Skeletal muscle satellite cell (primary cell): ENCODE data around the gene TET1. TPM values are rescaled to one million over a fixed set of nuclear protein-coding genes. Genes with fewer than 3 reads are reported as not detected.
"Not testable (repeated sequence)": the region's sequence is repeated elsewhere in the genome, so short reads cannot be mapped to it uniquely, and the experiment has no call there.

Source experiments
- H3K27me3 ChIP-seq: 2 replicates; pipeline ENCODE4 v1.7.0; 2013; ENCODE audit warnings: low read length; ENCODE audit not compliant: control insufficient read depth, insufficient read depth
- H3K36me3 ChIP-seq: 2 replicates; pipeline ENCODE4 v1.7.0; 2013; ENCODE audit warnings: mild to moderate bottlenecking, control low read depth, low read length; ENCODE audit not compliant: insufficient read depth
- H3K4me1 ChIP-seq: 2 replicates; pipeline ENCODE4 v1.7.0; 2013; ENCODE audit warnings: low read length; ENCODE audit not compliant: control insufficient read depth, insufficient read depth
- H3K4me2 ChIP-seq: 2 replicates; pipeline ENCODE4 v1.7.0; 2013; ENCODE audit warnings: mild to moderate bottlenecking, low read length
- H3K4me3 ChIP-seq: 2 replicates; pipeline ENCODE4 v1.7.0; 2013; ENCODE audit warnings: low read length
- H3K9ac ChIP-seq: 2 replicates; pipeline ENCODE4 v1.7.0; 2013; ENCODE audit warnings: mild to moderate bottlenecking, low read depth, low read length, moderate library complexity
- H3K9me3 ChIP-seq: replicated peaks from 2 replicates; pipeline ENCODE4 v1.7.0; 2013; ENCODE audit warnings: mild to moderate bottlenecking, control low read depth, low read length
- small RNA-seq: library from RNA; depleted of rRNA; stranded (forward); fragments of <200 nt; gene quantifications from one replicate; pipeline ENCODE3, GENCODE V24; 2012

Gene TET1

DNA sequence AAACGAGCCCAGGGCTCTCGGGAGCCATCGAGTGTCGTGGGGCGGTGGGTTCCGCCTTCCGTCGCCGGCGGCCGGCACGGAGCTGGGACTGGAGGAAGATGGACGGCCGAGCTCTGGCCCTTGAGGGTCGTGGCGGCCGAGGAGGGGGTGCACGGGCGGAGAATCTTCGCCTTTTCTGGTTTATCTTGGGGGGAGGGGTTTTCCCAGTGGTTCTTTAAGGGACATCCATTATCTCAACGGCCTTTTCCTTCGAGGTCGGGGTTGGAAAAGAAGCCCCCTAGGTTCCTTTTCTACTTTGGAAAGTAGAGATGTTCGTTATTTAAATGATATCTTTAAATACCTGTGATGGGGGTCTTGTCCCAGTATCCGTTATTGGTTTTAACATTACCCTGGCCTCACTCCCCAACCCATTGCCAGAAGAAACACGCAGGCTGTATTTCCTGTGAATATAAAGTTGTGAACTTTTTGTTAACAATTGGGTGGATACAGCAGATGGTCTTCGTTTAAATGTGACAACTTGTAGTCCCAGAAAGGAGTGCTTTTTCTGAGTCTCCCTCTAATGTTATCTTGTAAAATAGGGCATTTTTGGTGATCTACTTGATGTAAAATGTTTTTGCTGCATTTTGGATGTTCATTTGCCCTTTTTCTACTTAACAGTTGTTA, 161.7 kb downstream of the TET1 start:
- Histone ChIP-seq H3K27me3 (no peaks in the 10 kb centered on the region), H3K9ac (peak overlapping the region; percentile 100), H3K4me3 (peak overlapping the region; percentile 100), H3K36me3 (peaks cover 27% of the 10 kb centered on the region), H3K9me3 (no peaks in the 10 kb centered on the region), H3K4me1 (peaks cover 5% of the 10 kb centered on the region), H3K4me2 (peak overlapping the region; percentile 87)

GRCh38 chr10:68725016-68725415, 164.9 kb downstream of the TET1 start:
- Histone ChIP-seq H3K36me3 (peaks cover 47% of the 10 kb centered on the region), H3K4me3 (no peak overlapping the region), H3K9ac (no peak overlapping the region), H3K27me3 (no peaks in the 10 kb centered on the region), H3K4me1 (peaks cover 5% of the 10 kb centered on the region), H3K9me3 (no peaks in the 10 kb centered on the region), H3K4me2 (no peak overlapping the region)

DNA sequence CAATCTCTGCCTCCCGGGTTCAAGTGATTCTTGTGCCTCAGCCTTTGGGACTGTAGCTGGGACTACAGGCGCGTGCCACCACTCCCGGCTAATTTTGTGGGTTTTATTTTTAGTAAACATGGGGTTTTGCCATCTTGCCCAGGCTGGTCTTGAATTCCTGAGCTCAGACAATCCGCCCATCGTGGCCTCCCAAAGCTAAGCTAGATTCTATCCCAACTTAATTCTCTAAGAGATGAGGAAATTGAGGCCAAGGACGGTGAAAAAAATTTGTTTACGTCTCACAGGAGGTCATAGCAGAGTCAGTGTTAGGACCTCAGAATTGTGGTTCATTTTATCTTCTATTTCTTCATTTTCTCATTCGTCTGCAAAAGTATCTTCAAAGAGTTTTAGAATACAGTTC, 167.0 kb downstream of the TET1 start:
- H3K4me2 ChIP-seq, result no peak overlapping the region
- no peak overlapping the region for H3K9ac ChIP-seq
- H3K27me3 ChIP-seq, result no peaks in the 10 kb centered on the region
- no peaks in the 10 kb centered on the region for H3K9me3 ChIP-seq
- H3K36me3 ChIP-seq, result peaks cover 59% of the 10 kb centered on the region
- no peak overlapping the region for H3K4me3 ChIP-seq
- H3K4me1 ChIP-seq, result peaks cover 5% of the 10 kb centered on the region

GRCh38 chr10:68732651-68733050, 172.5 kb downstream of the TET1 start:
- no peak overlapping the region for H3K9ac ChIP-seq
- no peaks in the 10 kb centered on the region for H3K4me1 ChIP-seq
- no peaks in the 10 kb centered on the region for H3K9me3 ChIP-seq
- H3K4me2 ChIP-seq, result no peak overlapping the region
- no peak overlapping the region for H3K4me3 ChIP-seq
- peaks cover 77% of the 10 kb centered on the region for H3K36me3 ChIP-seq
- H3K27me3 ChIP-seq, result no peaks in the 10 kb centered on the region

DNA sequence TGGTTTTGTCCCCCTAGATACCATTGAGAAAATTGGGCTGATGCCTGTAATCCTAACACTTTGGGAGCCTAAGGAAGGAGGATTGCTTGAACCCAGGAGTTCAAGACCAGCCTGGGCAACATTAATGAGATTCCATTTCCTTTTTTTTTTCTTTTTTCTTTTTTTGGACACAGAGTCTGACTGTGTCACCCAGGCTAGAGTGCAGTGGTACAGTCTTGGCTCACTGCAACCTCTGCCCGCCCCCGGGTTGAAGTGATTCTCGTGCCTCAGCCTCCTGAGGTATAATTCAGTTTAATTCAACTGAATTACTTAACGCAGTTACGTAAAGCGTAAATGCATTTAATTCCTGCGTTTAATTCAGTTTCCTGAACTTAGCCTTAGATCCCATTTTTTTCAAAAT, 174.2 kb downstream of the TET1 start:
- H3K36me3 ChIP-seq, result peaks cover 75% of the 10 kb centered on the region
- no peaks in the 10 kb centered on the region for H3K27me3 ChIP-seq
- no peak overlapping the region for H3K4me3 ChIP-seq
- H3K4me1 ChIP-seq, result no peaks in the 10 kb centered on the region
- no peaks in the 10 kb centered on the region for H3K9me3 ChIP-seq
- no peak overlapping the region for H3K4me2 ChIP-seq
- H3K9ac ChIP-seq, result no peak overlapping the region

GRCh38 chr10:68735119-68735518, 175.0 kb downstream of the TET1 start:
- Histone ChIP-seq H3K4me3 (no peak overlapping the region), H3K4me1 (no peaks in the 10 kb centered on the region), H3K4me2 (no peak overlapping the region), H3K36me3 (peaks cover 82% of the 10 kb centered on the region), H3K9ac (no peak overlapping the region), H3K9me3 (no peaks in the 10 kb centered on the region), H3K27me3 (no peaks in the 10 kb centered on the region)

DNA sequence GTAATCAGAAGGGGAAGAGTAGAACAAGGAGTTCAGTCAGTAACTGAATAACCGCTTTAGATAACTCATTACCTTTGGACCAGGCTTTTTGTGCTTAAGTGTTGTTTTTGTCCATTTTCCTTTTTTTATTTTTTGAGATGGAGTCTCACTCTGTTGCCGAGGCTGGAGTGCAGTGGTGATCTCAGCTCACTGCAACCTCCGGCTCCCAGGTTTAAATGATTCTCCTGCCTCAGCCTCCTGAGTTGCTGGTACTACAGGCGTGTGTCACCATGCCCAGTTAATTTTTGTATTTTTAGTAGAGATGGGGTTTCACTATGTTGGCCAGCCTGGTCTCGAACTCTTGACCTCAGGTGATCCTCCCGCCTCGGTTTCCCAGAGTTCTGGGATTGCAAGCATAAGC, 175.6 kb downstream of the TET1 start:
- H3K9me3 ChIP-seq, H3K4me2 ChIP-seq, H3K4me1 ChIP-seq, H3K27me3 ChIP-seq, H3K4me3 ChIP-seq, H3K9ac ChIP-seq: not testable (repeated sequence)
- peaks cover 85% of the 10 kb centered on the region for H3K36me3 ChIP-seq

GRCh38 chr10:68740676-68741075, 180.5 kb downstream of the TET1 start:
- H3K4me2 ChIP-seq, H3K9ac ChIP-seq, H3K9me3 ChIP-seq, H3K4me3 ChIP-seq, H3K27me3 ChIP-seq, H3K4me1 ChIP-seq: not testable (repeated sequence)
- H3K36me3 ChIP-seq, result peaks cover 77% of the 10 kb centered on the region

DNA sequence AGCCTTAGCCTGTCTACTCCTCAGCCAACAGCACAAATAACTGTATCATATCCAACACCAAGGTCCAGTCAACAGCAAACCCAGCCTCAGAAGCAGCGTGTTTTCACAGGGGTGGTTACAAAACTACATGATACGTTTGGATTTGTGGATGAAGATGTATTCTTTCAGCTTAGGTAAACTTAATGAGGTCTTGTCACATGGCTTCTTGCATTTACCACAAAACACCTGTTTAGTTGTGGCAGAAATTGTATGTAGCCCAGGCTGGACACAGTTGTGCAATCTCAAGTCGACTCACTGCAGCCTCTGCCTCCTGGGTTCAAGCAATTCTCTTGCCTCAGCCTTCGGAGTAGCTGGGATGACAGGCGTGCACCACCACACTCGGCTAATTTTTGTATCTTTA, 182.3 kb downstream of the TET1 start:
- H3K27me3 ChIP-seq, result no peaks in the 10 kb centered on the region
- no peak overlapping the region for H3K4me2 ChIP-seq
- no peak overlapping the region for H3K4me3 ChIP-seq
- no peaks in the 10 kb centered on the region for H3K4me1 ChIP-seq
- H3K9me3 ChIP-seq, result no peaks in the 10 kb centered on the region
- peaks cover 68% of the 10 kb centered on the region for H3K36me3 ChIP-seq
- no peak overlapping the region for H3K9ac ChIP-seq

Small RNA genes within 50 kb of the gene (small RNA-seq; reads per million reads assigned to genes)
- gene RF00019, result not detected
